ENCODE results near the gene TRIO. TPM values are rescaled to one million over a fixed set of nuclear protein-coding genes. Genes with fewer than 3 reads are reported as not detected.
A peak's percentile ranks its signal among the peaks of the same experiment; 100 is the strongest.
"Not testable (repeated sequence)": the region's sequence is repeated elsewhere in the genome, so short reads cannot be mapped to it uniquely, and the experiment has no call there.

The TRIO gene
- total RNA-seq, 1 experiment from 2014 or later, result 211 TPM

DNA sequence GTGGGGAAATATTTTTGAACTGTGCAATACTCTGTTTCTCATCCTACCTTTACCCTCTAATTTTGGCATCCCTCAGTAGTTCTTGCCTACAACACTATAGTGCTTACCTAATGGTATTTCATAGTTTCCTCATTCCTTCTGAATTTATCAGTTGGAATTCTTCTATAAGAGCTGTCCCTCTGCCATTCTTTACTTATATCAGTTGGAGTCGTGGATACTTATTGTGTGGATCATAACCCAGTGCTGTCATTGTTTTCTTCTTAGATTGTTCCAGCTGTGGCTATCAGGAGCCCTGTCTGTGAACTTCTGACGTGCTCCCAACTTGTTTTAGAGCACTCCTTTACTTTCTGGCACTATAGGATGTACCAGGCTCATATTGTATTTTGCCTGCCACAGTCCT is 292.3 kb downstream of the TRIO start:
- ChIA-PET CTCF (no interaction called here), POLR2A (ENCODE audit: unreplicated experiment) (no interaction called here)
- DNase-seq, result peak; percentile 32
- Histone ChIP-seq H3K36me3 (ENCODE audit: low read depth, low read length) (peaks cover 39% of the 10 kb centered on the region), H3K9me2 (replicated peaks; ENCODE audit: low read length) (no peaks in the 10 kb centered on the region), H2AFZ (ENCODE audit: low read length) (no peak overlapping the region), H3K27me3 (ENCODE audit: low read length) (no peaks in the 10 kb centered on the region), H3K79me2 (ENCODE audit: low read length) (peaks cover 52% of the 10 kb centered on the region), H3K4me2 (ENCODE audit: low read length) (no peak overlapping the region), H3K9ac (ENCODE audit: low read length) (no peak overlapping the region), H3K9me3 (ENCODE audit: low read length) (no peaks in the 10 kb centered on the region), H3F3A (ENCODE audit: low read length, unreplicated experiment) (no peaks in the 10 kb centered on the region), H3K27ac (ENCODE audit: low read length) (no peak overlapping the region), H3K4me1 (ENCODE audit: insufficient read depth, low read length) (no peaks in the 10 kb centered on the region), H4K20me1 (ENCODE audit: low read length) (no peaks in the 10 kb centered on the region), H3K4me3 (ENCODE audit: low read length) (no peak overlapping the region)
- no TSS peak for BruUV-seq (replicated peaks)
- TF ChIP-seq, protein P1, sequence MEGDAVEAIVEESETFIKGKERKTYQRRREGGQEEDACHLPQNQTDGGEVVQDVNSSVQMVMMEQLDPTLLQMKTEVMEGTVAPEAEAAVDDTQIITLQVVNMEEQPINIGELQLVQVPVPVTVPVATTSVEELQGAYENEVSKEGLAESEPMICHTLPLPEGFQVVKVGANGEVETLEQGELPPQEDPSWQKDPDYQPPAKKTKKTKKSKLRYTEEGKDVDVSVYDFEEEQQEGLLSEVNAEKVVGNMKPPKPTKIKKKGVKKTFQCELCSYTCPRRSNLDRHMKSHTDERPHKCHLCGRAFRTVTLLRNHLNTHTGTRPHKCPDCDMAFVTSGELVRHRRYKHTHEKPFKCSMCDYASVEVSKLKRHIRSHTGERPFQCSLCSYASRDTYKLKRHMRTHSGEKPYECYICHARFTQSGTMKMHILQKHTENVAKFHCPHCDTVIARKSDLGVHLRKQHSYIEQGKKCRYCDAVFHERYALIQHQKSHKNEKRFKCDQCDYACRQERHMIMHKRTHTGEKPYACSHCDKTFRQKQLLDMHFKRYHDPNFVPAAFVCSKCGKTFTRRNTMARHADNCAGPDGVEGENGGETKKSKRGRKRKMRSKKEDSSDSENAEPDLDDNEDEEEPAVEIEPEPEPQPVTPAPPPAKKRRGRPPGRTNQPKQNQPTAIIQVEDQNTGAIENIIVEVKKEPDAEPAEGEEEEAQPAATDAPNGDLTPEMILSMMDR (conservative IDR thresholded peaks at IDR 0.05; ENCODE audit: low read depth, low read length), result no peak
- TF ChIP-seq EZH2phosphoT487 (IDR thresholded peaks at IDR 0.05; ENCODE audit: borderline replicate concordance, low read length), result no peak
- TF ChIP-seq EZH2 (IDR thresholded peaks at IDR 0.05; ENCODE audit: low read length, unreplicated experiment), result no peak
- intact Hi-C loops (cut with micrococcal nuclease), result no loop called here
- no peak for ATAC-seq

DNA sequence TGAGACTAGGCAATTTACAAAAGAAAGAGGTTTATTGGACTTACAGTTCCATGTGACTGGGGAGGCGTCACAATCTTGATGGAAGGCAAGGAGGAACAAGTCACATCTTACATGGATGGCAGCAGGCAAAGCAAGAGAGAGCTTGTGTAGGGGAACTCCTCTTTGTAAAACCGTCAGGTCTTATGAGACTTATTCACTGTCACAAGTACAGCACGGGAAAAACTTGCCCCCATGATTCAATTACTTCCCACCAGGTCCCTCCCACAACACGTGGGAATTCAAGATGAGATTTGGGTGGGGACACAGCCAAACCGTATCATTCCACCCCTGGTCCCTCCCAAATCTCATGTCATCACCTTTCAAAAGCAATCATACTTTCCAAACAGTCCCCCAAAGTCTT is 293.0 kb downstream of the TRIO start:
- BruUV-seq (replicated peaks); intact Hi-C loops (cut with micrococcal nuclease); H3K9me3 ChIP-seq (ENCODE audit: low read length); H3K4me1 ChIP-seq (ENCODE audit: insufficient read depth, low read length); H3K4me3 ChIP-seq (ENCODE audit: low read length); H3K27ac ChIP-seq (ENCODE audit: low read length); POLR2A ChIA-PET (ENCODE audit: unreplicated experiment); H3K9me2 ChIP-seq (replicated peaks; ENCODE audit: low read length); H2AFZ ChIP-seq (ENCODE audit: low read length); H3K4me2 ChIP-seq (ENCODE audit: low read length); H3F3A ChIP-seq (ENCODE audit: low read length, unreplicated experiment); DNase-seq; CTCF ChIA-PET; H3K9ac ChIP-seq (ENCODE audit: low read length); H3K27me3 ChIP-seq (ENCODE audit: low read length); H4K20me1 ChIP-seq (ENCODE audit: low read length); ATAC-seq: not testable (repeated sequence)
- Histone ChIP-seq H3K79me2 (ENCODE audit: low read length) (peaks cover 54% of the 10 kb centered on the region), H3K36me3 (ENCODE audit: low read depth, low read length) (peaks cover 42% of the 10 kb centered on the region)

DNA sequence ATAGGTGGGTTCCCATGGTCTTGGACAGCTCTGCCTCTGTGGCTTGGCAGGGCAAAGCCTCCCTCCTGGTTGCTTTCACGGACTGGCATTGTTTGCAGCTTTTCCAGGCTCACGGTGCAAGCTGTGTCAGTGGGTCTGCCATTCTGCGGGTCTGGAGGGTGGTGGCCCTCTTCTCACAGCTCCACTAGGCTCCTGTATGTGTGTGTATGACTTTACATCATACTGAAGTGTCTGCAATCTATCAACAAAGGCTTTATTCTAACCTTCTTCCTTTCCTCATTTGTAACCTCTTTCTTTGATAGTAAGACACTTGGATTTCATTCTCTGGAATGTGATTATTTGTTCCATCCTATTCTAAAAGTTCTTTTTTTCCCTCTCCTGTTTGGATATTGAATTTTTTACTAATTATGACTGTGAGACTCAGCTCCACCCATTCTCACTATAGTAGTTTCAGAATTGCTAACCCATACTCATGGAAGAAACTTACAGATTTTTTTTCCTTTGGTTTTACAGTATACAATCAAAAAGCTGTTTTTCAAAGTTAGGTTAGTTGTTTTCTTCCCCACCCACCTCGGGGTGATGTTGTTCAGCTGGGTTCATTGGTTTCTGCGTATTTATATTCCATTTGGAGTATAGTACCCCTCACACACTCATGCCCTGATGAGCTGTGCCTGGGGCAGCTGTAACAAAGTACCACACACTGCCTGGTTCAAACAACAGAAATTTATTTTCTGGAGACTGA is 293.8 kb downstream of the TRIO start:
- Histone ChIP-seq H2AFZ (ENCODE audit: low read length) (no peak overlapping the region), H3K27ac (ENCODE audit: low read length) (no peak overlapping the region), H3K27me3 (ENCODE audit: low read length) (no peaks in the 10 kb centered on the region), H3K4me2 (ENCODE audit: low read length) (no peak overlapping the region), H4K20me1 (ENCODE audit: low read length) (no peaks in the 10 kb centered on the region), H3K9ac (ENCODE audit: low read length) (no peak overlapping the region), H3K4me3 (ENCODE audit: low read length) (no peak overlapping the region), H3K4me1 (ENCODE audit: insufficient read depth, low read length) (no peaks in the 10 kb centered on the region), H3F3A (ENCODE audit: low read length, unreplicated experiment) (no peaks in the 10 kb centered on the region), H3K9me3 (ENCODE audit: low read length) (no peaks in the 10 kb centered on the region), H3K79me2 (ENCODE audit: low read length) (peaks cover 60% of the 10 kb centered on the region), H3K9me2 (replicated peaks; ENCODE audit: low read length) (no peaks in the 10 kb centered on the region), H3K36me3 (ENCODE audit: low read depth, low read length) (peaks cover 41% of the 10 kb centered on the region)
- ChIA-PET CTCF (no interaction called here), POLR2A (ENCODE audit: unreplicated experiment) (no interaction called here)
- BruUV-seq (replicated peaks), result no TSS peak
- TF ChIP-seq EZH2 (IDR thresholded peaks at IDR 0.05; ENCODE audit: low read length, unreplicated experiment), result no peak
- TF ChIP-seq, protein P1 (conservative IDR thresholded peaks at IDR 0.05; ENCODE audit: low read depth, low read length), result no peak
- TF ChIP-seq EZH2phosphoT487 (IDR thresholded peaks at IDR 0.05; ENCODE audit: borderline replicate concordance, low read length), result no peak
- no peak for DNase-seq
- intact Hi-C loops (cut with micrococcal nuclease), result no loop called here
- no peak for ATAC-seq
